GM12892 (cell line): ENCODE data around the gene SPC25.

Experiments used
- POLR2A ChIP-seq: IDR thresholded peaks from 2 replicates; pipeline ENCODE4 v1.6.1; 2011; ENCODE audit warnings: low read depth, low read length, control low read depth
- POLR2AphosphoS5 ChIP-seq: IDR thresholded peaks from 2 replicates; pipeline ENCODE4 v1.6.1; 2011; ENCODE audit warnings: low read depth, low read length, control low read depth
- TAF1 ChIP-seq: IDR thresholded peaks from 2 replicates; pipeline ENCODE4 v1.6.1; 2011; ENCODE audit warnings: low read depth, mild to moderate bottlenecking, control low read depth, low read length, borderline replicate concordance

DNA sequence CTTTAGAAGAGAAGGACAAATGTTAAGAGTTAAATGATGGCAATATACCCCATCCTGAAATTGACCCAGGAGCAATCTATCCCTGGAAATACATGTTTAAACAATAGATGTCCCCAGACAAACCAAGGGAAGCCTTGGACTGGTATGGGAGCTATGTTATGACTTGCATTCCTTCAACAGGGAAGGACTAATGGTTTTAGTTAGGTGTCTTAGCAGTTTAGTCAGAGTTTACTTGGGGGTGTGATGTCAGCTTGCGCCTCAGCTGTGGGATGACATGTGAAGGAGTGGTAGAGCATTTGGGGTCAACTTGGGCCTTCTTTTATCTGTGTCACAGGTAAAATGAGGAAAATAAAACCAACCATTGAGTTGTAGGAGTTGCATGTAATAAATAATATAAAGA, 36.8 kb downstream of the SPC25 start:
- no peak for TF ChIP-seq POLR2AphosphoS5
- TF ChIP-seq POLR2A = no peak
- TF ChIP-seq TAF1 = no peak
